Fibroblast of gingiva (primary cell): ENCODE measurements around the gene SALL2.
"Not testable (repeated sequence)": the region's sequence is repeated elsewhere in the genome, so short reads cannot be mapped to it uniquely, and the experiment has no call there.

ENCODE experiments used
- DNase-seq: peaks from one replicate; pipeline ENCODE4 v3.0.0-alpha.2; 2011; ENCODE audit warnings: low read depth

Gene SALL2

GRCh38 chr14:21525962-21526671 is at the start of gene SALL2:
Gene SALL2, minus strand, starts transcription at chr14:21526346. Its CDS starts 219 bp downstream, at chr14:21526127.
- peak; percentile 24 for DNase-seq

- DNase-seq: no peak
Observed at GRCh38 chr14:21575661-21576060, 49.5 kb upstream of the SALL2 start.

- no peak for DNase-seq
Observed at GRCh38 chr14:21572604-21573003, 46.5 kb upstream of the SALL2 start.

- no peak for DNase-seq
Observed at GRCh38 chr14:21558703-21559170, 32.6 kb upstream of the SALL2 start.

GRCh38 chr14:21557084-21557901 is 31.1 kb upstream of the SALL2 start:
- peak; percentile 70 for DNase-seq

GRCh38 chr14:21556378-21557083 is 30.4 kb upstream of the SALL2 start:
- DNase-seq: no peak

GRCh38 chr14:21553266-21553665 is 27.1 kb upstream of the SALL2 start:
- DNase-seq: no peak

- DNase-seq: not testable (repeated sequence)
Observed at GRCh38 chr14:21544588-21544987, 18.4 kb upstream of the SALL2 start.

- DNase-seq: no peak
Observed at GRCh38 chr14:21543963-21544362, 17.8 kb upstream of the SALL2 start.

GRCh38 chr14:21543521-21543960 is 17.4 kb upstream of the SALL2 start:
- no peak for DNase-seq

GRCh38 chr14:21541413-21542074 is 15.4 kb upstream of the SALL2 start:
- DNase-seq: no peak

- DNase-seq: no peak
Observed at GRCh38 chr14:21539189-21539940, 13.2 kb upstream of the SALL2 start.

- DNase-seq: no peak
Observed at GRCh38 chr14:21537090-21537424, 10.9 kb upstream of the SALL2 start.

GRCh38 chr14:21536418-21537089 is 10.4 kb upstream of the SALL2 start:
- DNase-seq: no peak

- DNase-seq: no peak
Observed at GRCh38 chr14:21535545-21536417, 9.6 kb upstream of the SALL2 start.

GRCh38 chr14:21534576-21534975 is 8.4 kb upstream of the SALL2 start:
- no peak for DNase-seq

- DNase-seq: no peak
Observed at GRCh38 chr14:21533294-21533693, 7.1 kb upstream of the SALL2 start.

GRCh38 chr14:21529515-21529914 is 3.4 kb upstream of the SALL2 start:
- DNase-seq: no peak
